HepG2 (cell line): ENCODE measurements around the gene ZNF276. TPM values are rescaled to one million over a fixed set of nuclear protein-coding genes. Genes with fewer than 3 reads are reported as not detected.

Experiments
- ATF1 ChIP-seq: IDR thresholded peaks from 2 replicates; pipeline ENCODE4 v1.6.1; 2016; ENCODE audit warnings: mild to moderate bottlenecking, control low read depth
- ATF5 ChIP-seq: sonication (generic); formaldehyde crosslinking; IDR thresholded peaks from 2 replicates; pipeline ENCODE4 v1.4.0; 2020; ENCODE audit warnings: mild to moderate bottlenecking, low read depth, missing genetic modification reagents
- ATF6 ChIP-seq: sonication (generic); formaldehyde crosslinking; conservative IDR thresholded peaks from 2 replicates; pipeline ENCODE4 v1.4.0; 2020; ENCODE audit warnings: missing genetic modification reagents
- HNF4G ChIP-seq, 2 experiments: sonication (generic) in 1 of 2; formaldehyde crosslinking in 1 of 2; IDR thresholded peaks; 2 replicates each; pipeline versions ENCODE4 v1.4.0 to v1.6.1; 2011 to 2020; ENCODE audit warnings: borderline replicate concordance in 2 of 2, low read depth in 2 of 2, mild to moderate bottlenecking in 2 of 2, low read length in 1 of 2, missing genetic modification reagents in 1 of 2, moderate library complexity in 1 of 2
- LRRFIP1 ChIP-seq: sonication (generic); formaldehyde crosslinking; conservative IDR thresholded peaks from 2 replicates; pipeline ENCODE4 v1.4.0; 2020; ENCODE audit warnings: missing genetic modification reagents
- NFATC3 ChIP-seq: sonication (generic); formaldehyde crosslinking; IDR thresholded peaks from 2 replicates; pipeline ENCODE4 v1.5.1; 2020; ENCODE audit warnings: mild to moderate bottlenecking, missing genetic modification reagents
- POGZ ChIP-seq: sonication (generic); formaldehyde crosslinking; IDR thresholded peaks from 2 replicates; pipeline ENCODE4 v1.4.0; 2020; ENCODE audit warnings: mild to moderate bottlenecking, missing genetic modification reagents
- RFX3 ChIP-seq: IDR thresholded peaks from 2 replicates; pipeline ENCODE4 v1.6.1; 2016; ENCODE audit warnings: missing biosample characterization, missing genetic modification reagents
- RXRB ChIP-seq: IDR thresholded peaks from 2 replicates; pipeline ENCODE4 v1.6.1; 2016; ENCODE audit warnings: borderline replicate concordance, missing genetic modification reagents, missing compliant biosample characterization
- SKI ChIP-seq: fragments of 450-650 bp; IDR thresholded peaks from one replicate; pipeline ENCODE4 v1.6.1; 2018; ENCODE audit warnings: mild to moderate bottlenecking; ENCODE audit not compliant: partially characterized antibody
- SP4 ChIP-seq: sonication (generic); formaldehyde crosslinking; IDR thresholded peaks from 2 replicates; pipeline ENCODE4 v1.8.1; 2023; ENCODE audit warnings: mild to moderate bottlenecking, missing genetic modification reagents
- STAG1 ChIP-seq: sonication (generic); formaldehyde crosslinking; IDR thresholded peaks from 2 replicates; pipeline ENCODE4 v1.4.0; 2020; ENCODE audit warnings: missing genetic modification reagents
- TFE3 ChIP-seq: IDR thresholded peaks from 2 replicates; pipeline ENCODE4 v1.6.1; 2016
- THAP9 ChIP-seq: sonication (generic); formaldehyde crosslinking; IDR thresholded peaks from 2 replicates; pipeline ENCODE4; 2020; ENCODE audit warnings: missing genetic modification reagents, mild to moderate bottlenecking, borderline replicate concordance
- ZNF501 ChIP-seq: sonication (generic); formaldehyde crosslinking; IDR thresholded peaks from 2 replicates; pipeline ENCODE4 v1.5.1; 2020; ENCODE audit warnings: mild to moderate bottlenecking, moderate library complexity, missing genetic modification reagents
- ZNF740 ChIP-seq: sonication (generic); formaldehyde crosslinking; IDR thresholded peaks from 2 replicates; pipeline ENCODE4 v1.4.0; 2020; ENCODE audit warnings: missing genetic modification reagents
- ZSCAN31 ChIP-seq: sonication (generic); formaldehyde crosslinking; IDR thresholded peaks from 2 replicates; pipeline ENCODE4 v1.5.0; 2020; ENCODE audit warnings: low read depth, mild to moderate bottlenecking, missing genetic modification reagents
- ZZZ3 ChIP-seq: sonication (generic); formaldehyde crosslinking; IDR thresholded peaks from 2 replicates; pipeline ENCODE4 v1.4.0; 2020; ENCODE audit warnings: missing genetic modification reagents, mild to moderate bottlenecking, borderline replicate concordance
- polyA plus RNA-seq, 8 experiments: library from polyadenylated mRNA; depleted of rRNA in 3 of 8; stranded (reverse) in 7 of 8; unstranded in 1 of 8; fragments of >200 nt; fragmentation: Illumina TruSeq in 4 of 8; extraction: Trizol in 4 of 8; gene quantifications; 2 replicates each; pipeline versions ENCODE4 v1.2.1 to v1.2.3, GENCODE V29; 2011 to 2016; ENCODE audit warnings: low read depth in 4 of 8, missing spikeins in 1 of 8, mixed read lengths in 1 of 8; ENCODE audit not compliant: insufficient read depth in 1 of 8
- total RNA-seq, 5 experiments: library from RNA; depleted of rRNA; stranded (reverse); fragments of >200 nt; fragmentation: Illumina TruSeq; extraction: Trizol; gene quantifications; 2 replicates each; pipeline ENCODE4 v1.2.3, GENCODE V29; 2016; ENCODE audit warnings: low read depth in 1 of 5

ZNF276 gene
- total and polyA plus RNA-seq, 2 of the 13 experiments (the other 11 are each of a cell fraction or from before 2014, with no cell fraction given), result 17.7 to 18.0 TPM

- no peak for TF ChIP-seq LRRFIP1 (CRISPR knock-in tag)
- TF ChIP-seq ZZZ3 (CRISPR knock-in tag), result no peak
- TF ChIP-seq ATF5 (CRISPR knock-in tag), result no peak
- peak; percentile 41; the same call in 1 of the 2 replicates for TF ChIP-seq HNF4G (IDR thresholded peaks at IDR 0.05; ENCODE audit: borderline replicate concordance, low read depth, low read length)
- TF ChIP-seq HNF4G (CRISPR knock-in tag; IDR thresholded peaks at IDR 0.05; ENCODE audit: borderline replicate concordance, low read depth), result no peak; the same call in 1 of the 2 replicates
- no peak for TF ChIP-seq TFE3 (CRISPR knock-in tag)
- TF ChIP-seq ATF1 (CRISPR knock-in tag), result no peak
- peak; percentile 76; the same call in 1 of the 2 replicates for TF ChIP-seq THAP9
- 0 out of 2 replicates have a peak, but pooled peaks have one; percentile 24 for TF ChIP-seq SP4 (CRISPR knock-in tag)
- TF ChIP-seq ATF6, result no peak
- no peak for TF ChIP-seq ZSCAN31 (CRISPR knock-in tag)
- TF ChIP-seq RFX3 (CRISPR knock-in tag), result no peak
- TF ChIP-seq POGZ (CRISPR knock-in tag), result no peak
- TF ChIP-seq RXRB, result no peak
- no peak for TF ChIP-seq ZNF740 (CRISPR knock-in tag)
- TF ChIP-seq STAG1 (CRISPR knock-in tag), result peak; percentile 14; the same call in 1 of the 2 replicates
- TF ChIP-seq SKI, result peak; percentile 19
- TF ChIP-seq NFATC3 (CRISPR knock-in tag), result no peak
- peak; percentile 78 for TF ChIP-seq ZNF501
These were observed 26.1 kb upstream of the ZNF276 start (continued) for GRCh38 chr16:89695086-89695874.
